K562 (cell line): ENCODE data around the gene GPAT3. TPM values are rescaled to one million over a fixed set of nuclear protein-coding genes. Genes with fewer than 3 reads are reported as not detected.

ENCODE experiments used
- CHCHD3 ChIP-seq: fragments of 250-450 bp; sonication (Bioruptor Pico); IDR thresholded peaks from 2 replicates; pipeline ENCODE4 v2.1.2; 2022; ENCODE audit warnings: mild to moderate bottlenecking
- ERF ChIP-seq: fragments of 450-650 bp; formaldehyde crosslinking; IDR thresholded peaks from 2 replicates; pipeline ENCODE4 v1.4.0; 2020; ENCODE audit warnings: mild to moderate bottlenecking, mixed read lengths
- HIVEP1 ChIP-seq: fragments of 250-450 bp; sonication (Bioruptor Pico); IDR thresholded peaks from 2 replicates; pipeline ENCODE4 v1.4.0; 2020; ENCODE audit warnings: mild to moderate bottlenecking
- MCM3 ChIP-seq: fragments of 450-650 bp; IDR thresholded peaks from 2 replicates; pipeline ENCODE4 v1.6.1; 2016
- PURB ChIP-seq: sonication (generic); formaldehyde crosslinking; IDR thresholded peaks from 2 replicates; pipeline ENCODE4 v1.9.0; 2021; ENCODE audit warnings: low read depth, mild to moderate bottlenecking, missing genetic modification reagents
- SOX6 ChIP-seq: fragments of 450-650 bp; IDR thresholded peaks from 2 replicates; pipeline ENCODE4 v1.6.1; 2014; ENCODE audit warnings: mild to moderate bottlenecking
- ZNF134 ChIP-seq: fragments of 250-450 bp; sonication (Bioruptor Pico); conservative IDR thresholded peaks from 2 replicates; pipeline ENCODE4 v1.4.0; 2020
- ZNF175 ChIP-seq: fragments of 200-800 bp; sonication (Bioruptor generic); IDR thresholded peaks from 2 replicates; pipeline ENCODE4 v1.6.1; 2016; ENCODE audit warnings: low read depth, mild to moderate bottlenecking, missing genetic modification characterization, missing compliant biosample characterization
- ZNF316 ChIP-seq: fragments of 450-650 bp; IDR thresholded peaks from 2 replicates; pipeline ENCODE4 v1.6.1; 2016
- ZNF347 ChIP-seq: fragments of 450-650 bp; formaldehyde crosslinking; IDR thresholded peaks from 2 replicates; pipeline ENCODE4 v1.4.0; 2020; ENCODE audit warnings: low read depth, mild to moderate bottlenecking, moderate library complexity
- ZNF41 ChIP-seq: fragments of 250-450 bp; sonication (Bioruptor Pico); conservative IDR thresholded peaks from 2 replicates; pipeline ENCODE4 v1.4.0; 2020; ENCODE audit warnings: mild to moderate bottlenecking
- polyA plus RNA-seq, 8 experiments: library from polyadenylated mRNA; depleted of rRNA in 4 of 8; stranded (reverse) in 5 of 8; unstranded in 3 of 8; fragments of >200 nt; fragmentation: Nextera tagmentation in 2 of 8; fragmentation: Illumina TruSeq in 1 of 8; extraction: Ambion mirVana in 2 of 8; extraction: Trizol in 1 of 8; gene quantifications; 2 replicates each; pipeline versions ENCODE4 v1.2.1 to v1.2.3, GENCODE V29; 2011 to 2014; ENCODE audit warnings: inconsistent platforms in 1 of 8, missing spikeins in 1 of 8
- total RNA-seq, 7 experiments: library from RNA; depleted of rRNA in 6 of 7; stranded (reverse); fragments of >200 nt in 6 of 7; fragmentation: Illumina TruSeq in 2 of 7; extraction: Trizol in 2 of 7; gene quantifications; 2 replicates each; pipeline versions ENCODE4 v1.2.1 to v1.2.3, GENCODE V29; 2011 to 2021; ENCODE audit warnings: low replicate concordance in 1 of 7
- TF ChIP-seq, protein P1 (sequence below): sonication (generic); formaldehyde crosslinking; IDR thresholded peaks from 2 replicates; pipeline ENCODE4 v1.8.0; 2022; ENCODE audit warnings: missing genetic modification reagents, mild to moderate bottlenecking, borderline replicate concordance
- TF ChIP-seq, protein P2 (sequence below), 2 experiments: fragments of 450-650 bp in 1 of 2; sonication (generic) in 1 of 2; formaldehyde crosslinking; conservative IDR thresholded peaks; 2 replicates each; pipeline versions ENCODE4 v1.4.0 to v1.8.1; 2020 to 2022; ENCODE audit warnings: mild to moderate bottlenecking in 1 of 2, missing genetic modification reagents in 1 of 2
- TF ChIP-seq, protein P3 (sequence below): fragments of 450-650 bp; formaldehyde crosslinking; IDR thresholded peaks from 2 replicates; pipeline ENCODE4 v1.4.0; 2020; ENCODE audit warnings: mild to moderate bottlenecking, mixed read lengths
- TF ChIP-seq, protein P4 (sequence below): sonication (generic); formaldehyde crosslinking; IDR thresholded peaks from 2 replicates; pipeline ENCODE4 v1.8.0; 2022; ENCODE audit warnings: missing genetic modification reagents, mild to moderate bottlenecking, moderate library complexity, borderline replicate concordance
- TF ChIP-seq, protein P5 (sequence below): IDR thresholded peaks from 3 replicates; pipeline ENCODE4 v1.6.1; 2011; ENCODE audit warnings: borderline replicate concordance, mild to moderate bottlenecking; ENCODE audit not compliant: insufficient read length, insufficient read depth
- TF ChIP-seq, protein P6 (sequence below): fragments of 450-650 bp; IDR thresholded peaks from 2 replicates; pipeline ENCODE4 v1.6.1; 2018; ENCODE audit not compliant: partially characterized antibody

The GPAT3 gene
- total and polyA plus RNA-seq, 9 of the 15 experiments (the other 6 are each of a cell fraction or from before 2014, with no cell fraction given), result 4.1 to 16.1 (median 13.1) TPM

DNA sequence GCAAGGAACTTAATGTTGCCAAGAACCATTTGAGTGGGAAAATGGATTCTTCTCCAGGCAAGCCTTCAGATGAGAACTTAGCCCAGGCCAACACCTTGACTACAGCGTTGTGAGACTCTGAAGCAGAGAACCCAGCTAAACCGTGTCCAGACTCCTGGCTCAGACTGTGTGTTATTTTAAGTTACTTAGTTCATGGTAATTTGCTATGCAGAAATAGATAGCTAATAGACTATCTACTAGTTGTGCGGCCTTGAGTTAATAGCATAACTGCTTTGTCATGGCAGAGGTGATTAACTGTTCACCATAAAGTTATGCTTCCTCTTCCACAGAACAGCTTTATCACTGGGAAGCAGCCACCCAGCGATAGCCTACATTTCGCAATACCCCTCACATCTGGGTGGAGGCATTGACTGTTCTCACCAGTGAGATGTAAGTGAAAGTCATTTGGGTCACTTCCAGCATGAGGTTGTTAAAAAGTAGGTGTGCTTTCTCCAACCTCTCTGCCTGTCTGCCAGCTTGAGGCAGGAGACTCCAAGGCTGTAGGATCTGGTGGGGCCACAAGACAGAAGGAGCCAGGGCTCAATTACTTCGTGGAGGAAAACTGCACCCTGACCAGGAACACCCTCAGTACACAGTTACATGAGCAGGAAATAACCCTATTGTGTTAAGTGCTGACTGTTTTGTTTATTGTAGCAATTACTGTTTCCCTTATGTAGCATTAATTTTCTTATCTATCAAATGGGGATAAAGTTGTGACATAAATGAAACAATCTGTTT is 94.2 kb downstream of the GPAT3 start (continued):
- TF ChIP-seq, protein P1, sequence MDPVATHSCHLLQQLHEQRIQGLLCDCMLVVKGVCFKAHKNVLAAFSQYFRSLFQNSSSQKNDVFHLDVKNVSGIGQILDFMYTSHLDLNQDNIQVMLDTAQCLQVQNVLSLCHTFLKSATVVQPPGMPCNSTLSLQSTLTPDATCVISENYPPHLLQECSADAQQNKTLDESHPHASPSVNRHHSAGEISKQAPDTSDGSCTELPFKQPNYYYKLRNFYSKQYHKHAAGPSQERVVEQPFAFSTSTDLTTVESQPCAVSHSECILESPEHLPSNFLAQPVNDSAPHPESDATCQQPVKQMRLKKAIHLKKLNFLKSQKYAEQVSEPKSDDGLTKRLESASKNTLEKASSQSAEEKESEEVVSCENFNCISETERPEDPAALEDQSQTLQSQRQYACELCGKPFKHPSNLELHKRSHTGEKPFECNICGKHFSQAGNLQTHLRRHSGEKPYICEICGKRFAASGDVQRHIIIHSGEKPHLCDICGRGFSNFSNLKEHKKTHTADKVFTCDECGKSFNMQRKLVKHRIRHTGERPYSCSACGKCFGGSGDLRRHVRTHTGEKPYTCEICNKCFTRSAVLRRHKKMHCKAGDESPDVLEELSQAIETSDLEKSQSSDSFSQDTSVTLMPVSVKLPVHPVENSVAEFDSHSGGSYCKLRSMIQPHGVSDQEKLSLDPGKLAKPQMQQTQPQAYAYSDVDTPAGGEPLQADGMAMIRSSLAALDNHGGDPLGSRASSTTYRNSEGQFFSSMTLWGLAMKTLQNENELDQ (CRISPR knock-in tag), result no peak
- TF ChIP-seq HIVEP1, result no peak
- TF ChIP-seq, protein P2, sequence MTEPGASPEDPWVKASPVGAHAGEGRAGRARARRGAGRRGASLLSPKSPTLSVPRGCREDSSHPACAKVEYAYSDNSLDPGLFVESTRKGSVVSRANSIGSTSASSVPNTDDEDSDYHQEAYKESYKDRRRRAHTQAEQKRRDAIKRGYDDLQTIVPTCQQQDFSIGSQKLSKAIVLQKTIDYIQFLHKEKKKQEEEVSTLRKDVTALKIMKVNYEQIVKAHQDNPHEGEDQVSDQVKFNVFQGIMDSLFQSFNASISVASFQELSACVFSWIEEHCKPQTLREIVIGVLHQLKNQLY (CRISPR knock-in tag; conservative IDR thresholded peaks at IDR 0.05), result no peak
- TF ChIP-seq, protein P3, sequence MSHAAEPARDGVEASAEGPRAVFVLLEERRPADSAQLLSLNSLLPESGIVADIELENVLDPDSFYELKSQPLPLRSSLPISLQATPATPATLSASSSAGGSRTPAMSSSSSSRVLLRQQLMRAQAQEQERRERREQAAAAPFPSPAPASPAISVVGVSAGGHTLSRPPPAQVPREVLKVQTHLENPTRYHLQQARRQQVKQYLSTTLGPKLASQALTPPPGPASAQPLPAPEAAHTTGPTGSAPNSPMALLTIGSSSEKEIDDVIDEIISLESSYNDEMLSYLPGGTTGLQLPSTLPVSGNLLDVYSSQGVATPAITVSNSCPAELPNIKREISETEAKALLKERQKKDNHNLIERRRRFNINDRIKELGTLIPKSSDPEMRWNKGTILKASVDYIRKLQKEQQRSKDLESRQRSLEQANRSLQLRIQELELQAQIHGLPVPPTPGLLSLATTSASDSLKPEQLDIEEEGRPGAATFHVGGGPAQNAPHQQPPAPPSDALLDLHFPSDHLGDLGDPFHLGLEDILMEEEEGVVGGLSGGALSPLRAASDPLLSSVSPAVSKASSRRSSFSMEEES (CRISPR knock-in tag), result no peak
- no peak for TF ChIP-seq ZNF347 (CRISPR knock-in tag)
- TF ChIP-seq ZNF316, result peak; percentile 93
- TF ChIP-seq SOX6, result peak; percentile 96
- TF ChIP-seq ERF, result no peak
- TF ChIP-seq, protein P4, sequence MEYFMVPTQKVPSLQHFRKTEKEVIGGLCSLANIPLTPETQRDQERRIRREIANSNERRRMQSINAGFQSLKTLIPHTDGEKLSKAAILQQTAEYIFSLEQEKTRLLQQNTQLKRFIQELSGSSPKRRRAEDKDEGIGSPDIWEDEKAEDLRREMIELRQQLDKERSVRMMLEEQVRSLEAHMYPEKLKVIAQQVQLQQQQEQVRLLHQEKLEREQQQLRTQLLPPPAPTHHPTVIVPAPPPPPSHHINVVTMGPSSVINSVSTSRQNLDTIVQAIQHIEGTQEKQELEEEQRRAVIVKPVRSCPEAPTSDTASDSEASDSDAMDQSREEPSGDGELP (CRISPR knock-in tag), result peak; percentile 86
- TF ChIP-seq ZNF41 (CRISPR knock-in tag), result no peak
- TF ChIP-seq, protein P5, sequence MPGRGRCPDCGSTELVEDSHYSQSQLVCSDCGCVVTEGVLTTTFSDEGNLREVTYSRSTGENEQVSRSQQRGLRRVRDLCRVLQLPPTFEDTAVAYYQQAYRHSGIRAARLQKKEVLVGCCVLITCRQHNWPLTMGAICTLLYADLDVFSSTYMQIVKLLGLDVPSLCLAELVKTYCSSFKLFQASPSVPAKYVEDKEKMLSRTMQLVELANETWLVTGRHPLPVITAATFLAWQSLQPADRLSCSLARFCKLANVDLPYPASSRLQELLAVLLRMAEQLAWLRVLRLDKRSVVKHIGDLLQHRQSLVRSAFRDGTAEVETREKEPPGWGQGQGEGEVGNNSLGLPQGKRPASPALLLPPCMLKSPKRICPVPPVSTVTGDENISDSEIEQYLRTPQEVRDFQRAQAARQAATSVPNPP, result no peak
- TF ChIP-seq PURB (CRISPR knock-in tag), result no peak
- TF ChIP-seq CHCHD3 (CRISPR knock-in tag), result no peak
- TF ChIP-seq ZNF175, result peak; percentile 93
- TF ChIP-seq, protein P6, sequence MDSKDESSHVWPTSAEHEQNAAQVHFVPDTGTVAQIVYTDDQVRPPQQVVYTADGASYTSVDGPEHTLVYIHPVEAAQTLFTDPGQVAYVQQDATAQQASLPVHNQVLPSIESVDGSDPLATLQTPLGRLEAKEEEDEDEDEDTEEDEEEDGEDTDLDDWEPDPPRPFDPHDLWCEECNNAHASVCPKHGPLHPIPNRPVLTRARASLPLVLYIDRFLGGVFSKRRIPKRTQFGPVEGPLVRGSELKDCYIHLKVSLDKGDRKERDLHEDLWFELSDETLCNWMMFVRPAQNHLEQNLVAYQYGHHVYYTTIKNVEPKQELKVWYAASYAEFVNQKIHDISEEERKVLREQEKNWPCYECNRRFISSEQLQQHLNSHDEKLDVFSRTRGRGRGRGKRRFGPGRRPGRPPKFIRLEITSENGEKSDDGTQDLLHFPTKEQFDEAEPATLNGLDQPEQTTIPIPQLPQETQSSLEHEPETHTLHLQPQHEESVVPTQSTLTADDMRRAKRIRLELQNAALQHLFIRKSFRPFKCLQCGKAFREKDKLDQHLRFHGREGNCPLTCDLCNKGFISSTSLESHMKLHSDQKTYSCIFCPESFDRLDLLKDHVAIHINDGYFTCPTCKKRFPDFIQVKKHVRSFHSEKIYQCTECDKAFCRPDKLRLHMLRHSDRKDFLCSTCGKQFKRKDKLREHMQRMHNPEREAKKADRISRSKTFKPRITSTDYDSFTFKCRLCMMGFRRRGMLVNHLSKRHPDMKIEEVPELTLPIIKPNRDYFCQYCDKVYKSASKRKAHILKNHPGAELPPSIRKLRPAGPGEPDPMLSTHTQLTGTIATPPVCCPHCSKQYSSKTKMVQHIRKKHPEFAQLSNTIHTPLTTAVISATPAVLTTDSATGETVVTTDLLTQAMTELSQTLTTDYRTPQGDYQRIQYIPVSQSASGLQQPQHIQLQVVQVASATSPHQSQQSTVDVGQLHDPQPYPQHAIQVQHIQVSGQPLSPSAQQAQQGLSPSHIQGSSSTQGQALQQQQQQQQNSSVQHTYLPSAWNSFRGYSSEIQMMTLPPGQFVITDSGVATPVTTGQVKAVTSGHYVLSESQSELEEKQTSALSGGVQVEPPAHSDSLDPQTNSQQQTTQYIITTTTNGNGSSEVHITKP, result peak; percentile 10
- no peak for TF ChIP-seq MCM3
- no peak; the same call in 1 of the 2 replicates for TF ChIP-seq ZNF134 (CRISPR knock-in tag)
